ENCODE data around the gene NLRP3. TPM values are rescaled to one million over a fixed set of nuclear protein-coding genes. Genes with fewer than 3 reads are reported as not detected.

NLRP3 gene
- total and polyA plus RNA-seq, 2 of the 13 experiments (the other 11 are each of a cell fraction or from before 2014, with no cell fraction given) = not detected

DNA sequence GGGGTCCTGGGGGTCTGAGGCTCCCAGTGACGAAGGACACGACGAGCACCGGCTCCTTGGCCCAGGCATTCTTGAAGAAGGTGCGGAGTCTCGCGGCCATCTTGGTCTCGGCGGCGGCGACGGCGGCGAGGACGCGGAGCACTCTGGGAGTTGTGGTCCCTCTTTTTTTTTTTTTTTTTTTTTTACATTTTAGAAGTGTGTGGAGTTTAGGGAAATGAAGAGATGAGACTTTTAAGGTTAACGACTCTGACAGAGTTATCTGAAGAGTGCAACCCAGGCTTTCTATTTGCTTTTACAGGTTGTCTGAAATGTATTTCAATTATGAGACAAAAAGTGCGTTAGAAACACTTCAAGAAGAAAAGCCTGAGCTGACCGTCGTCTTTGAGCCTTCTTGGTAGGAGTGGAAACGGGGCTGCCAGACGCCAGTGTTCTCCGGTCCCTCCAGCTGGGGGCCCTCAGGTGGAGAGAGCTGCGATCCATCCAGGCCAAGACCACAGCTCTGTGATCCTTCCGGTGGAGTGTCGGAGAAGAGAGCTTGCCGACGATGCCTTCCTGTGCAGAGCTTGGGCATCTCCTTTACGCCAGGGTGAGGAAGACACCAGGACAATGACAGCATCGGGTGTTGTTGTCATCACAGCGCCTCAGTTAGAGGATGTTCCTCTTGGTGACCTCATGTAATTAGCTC, 32.3 kb downstream of the NLRP3 start (continued):
- TF ChIP-seq, protein P1, sequence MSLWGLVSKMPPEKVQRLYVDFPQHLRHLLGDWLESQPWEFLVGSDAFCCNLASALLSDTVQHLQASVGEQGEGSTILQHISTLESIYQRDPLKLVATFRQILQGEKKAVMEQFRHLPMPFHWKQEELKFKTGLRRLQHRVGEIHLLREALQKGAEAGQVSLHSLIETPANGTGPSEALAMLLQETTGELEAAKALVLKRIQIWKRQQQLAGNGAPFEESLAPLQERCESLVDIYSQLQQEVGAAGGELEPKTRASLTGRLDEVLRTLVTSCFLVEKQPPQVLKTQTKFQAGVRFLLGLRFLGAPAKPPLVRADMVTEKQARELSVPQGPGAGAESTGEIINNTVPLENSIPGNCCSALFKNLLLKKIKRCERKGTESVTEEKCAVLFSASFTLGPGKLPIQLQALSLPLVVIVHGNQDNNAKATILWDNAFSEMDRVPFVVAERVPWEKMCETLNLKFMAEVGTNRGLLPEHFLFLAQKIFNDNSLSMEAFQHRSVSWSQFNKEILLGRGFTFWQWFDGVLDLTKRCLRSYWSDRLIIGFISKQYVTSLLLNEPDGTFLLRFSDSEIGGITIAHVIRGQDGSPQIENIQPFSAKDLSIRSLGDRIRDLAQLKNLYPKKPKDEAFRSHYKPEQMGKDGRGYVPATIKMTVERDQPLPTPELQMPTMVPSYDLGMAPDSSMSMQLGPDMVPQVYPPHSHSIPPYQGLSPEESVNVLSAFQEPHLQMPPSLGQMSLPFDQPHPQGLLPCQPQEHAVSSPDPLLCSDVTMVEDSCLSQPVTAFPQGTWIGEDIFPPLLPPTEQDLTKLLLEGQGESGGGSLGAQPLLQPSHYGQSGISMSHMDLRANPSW (CRISPR knock-in tag; IDR thresholded peaks at IDR 0.05; ENCODE audit: borderline replicate concordance) = no peak
- peak; percentile 35; the same call in 1 of the 2 replicates for TF ChIP-seq HCFC1 (IDR thresholded peaks at IDR 0.05; ENCODE audit: low read depth, low read length)
- TF ChIP-seq, protein P2, sequence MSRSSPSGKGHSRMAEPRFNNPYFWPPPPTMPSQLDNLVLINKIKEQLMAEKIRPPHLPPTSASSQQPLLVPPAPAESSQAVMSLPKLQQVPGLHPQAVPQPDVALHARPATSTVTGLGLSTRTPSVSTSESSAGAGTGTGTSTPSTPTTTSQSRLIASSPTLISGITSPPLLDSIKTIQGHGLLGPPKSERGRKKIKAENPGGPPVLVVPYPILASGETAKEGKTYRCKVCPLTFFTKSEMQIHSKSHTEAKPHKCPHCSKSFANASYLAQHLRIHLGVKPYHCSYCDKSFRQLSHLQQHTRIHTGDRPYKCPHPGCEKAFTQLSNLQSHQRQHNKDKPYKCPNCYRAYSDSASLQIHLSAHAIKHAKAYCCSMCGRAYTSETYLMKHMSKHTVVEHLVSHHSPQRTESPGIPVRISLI (CRISPR knock-in tag; IDR thresholded peaks at IDR 0.05; ENCODE audit: borderline replicate concordance) = peak; percentile 82; the same call in 1 of the 2 replicates
- TF ChIP-seq, protein P3, sequence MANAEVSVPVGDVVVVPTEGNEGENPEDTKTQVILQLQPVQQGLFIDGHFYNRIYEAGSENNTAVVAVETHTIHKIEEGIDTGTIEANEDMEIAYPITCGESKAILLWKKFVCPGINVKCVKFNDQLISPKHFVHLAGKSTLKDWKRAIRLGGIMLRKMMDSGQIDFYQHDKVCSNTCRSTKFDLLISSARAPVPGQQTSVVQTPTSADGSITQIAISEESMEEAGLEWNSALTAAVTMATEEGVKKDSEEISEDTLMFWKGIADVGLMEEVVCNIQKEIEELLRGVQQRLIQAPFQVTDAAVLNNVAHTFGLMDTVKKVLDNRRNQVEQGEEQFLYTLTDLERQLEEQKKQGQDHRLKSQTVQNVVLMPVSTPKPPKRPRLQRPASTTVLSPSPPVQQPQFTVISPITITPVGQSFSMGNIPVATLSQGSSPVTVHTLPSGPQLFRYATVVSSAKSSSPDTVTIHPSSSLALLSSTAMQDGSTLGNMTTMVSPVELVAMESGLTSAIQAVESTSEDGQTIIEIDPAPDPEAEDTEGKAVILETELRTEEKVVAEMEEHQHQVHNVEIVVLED (CRISPR knock-in tag; IDR thresholded peaks at IDR 0.05; ENCODE audit: borderline replicate concordance) = peak; percentile 57; the same call in 1 of the 2 replicates

Measured in HepG2 (cell line).